Stimulated activated CD4-positive, alpha-beta T cell treated with anti-CD3 and anti-CD28 coated beads, Interleukin-1b, Interleukin-23, amount 100 ng/mL, for 4 hours (primary cell): ENCODE data around the gene LIMA1.
"Not testable (repeated sequence)": the region's sequence is repeated elsewhere in the genome, so short reads cannot be mapped to it uniquely, and the experiment has no call there.

ENCODE experiments used
- DNase-seq, 2 donors: peaks; one replicate each; pipeline ENCODE4 v3.0.0-alpha.2; 2020; ENCODE audit warnings: low read depth in 2 of 2

LIMA1 gene

GRCh38 chr12:50283229-50283923 is at the start of gene LIMA1:
TSS of gene LIMA1 (minus strand) at chr12:50283520. CDS start at chr12:50248751, 34,769 bp downstream.
- peak; percentile 89 to 92 for DNase-seq

- no peak for DNase-seq
These were observed 48.4 kb upstream of the LIMA1 start for GRCh38 chr12:50331745-50332144.

DNA sequence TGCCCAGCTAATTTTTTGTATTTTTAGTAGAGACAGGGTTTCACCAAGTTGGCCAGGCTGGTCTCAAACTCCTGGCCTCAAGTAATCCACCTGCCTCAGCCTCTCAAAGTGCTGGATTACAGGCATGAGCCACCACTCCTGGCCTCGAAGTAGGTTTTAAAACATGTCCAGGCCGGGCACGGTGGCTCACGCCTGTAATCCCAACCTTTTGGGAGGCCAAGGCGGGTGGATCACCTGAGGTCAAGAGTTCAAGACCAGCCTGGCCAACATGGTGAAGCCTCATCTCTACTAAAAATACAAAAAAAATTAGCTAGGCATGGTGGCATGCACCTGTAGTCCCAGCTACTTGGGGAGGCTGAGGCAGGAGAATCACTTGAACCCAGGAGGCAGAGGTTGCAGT is 45.3 kb upstream of the LIMA1 start:
- DNase-seq: not testable (repeated sequence)

- no peak for DNase-seq
These were observed 43.4 kb upstream of the LIMA1 start for GRCh38 chr12:50326590-50327284.

DNA sequence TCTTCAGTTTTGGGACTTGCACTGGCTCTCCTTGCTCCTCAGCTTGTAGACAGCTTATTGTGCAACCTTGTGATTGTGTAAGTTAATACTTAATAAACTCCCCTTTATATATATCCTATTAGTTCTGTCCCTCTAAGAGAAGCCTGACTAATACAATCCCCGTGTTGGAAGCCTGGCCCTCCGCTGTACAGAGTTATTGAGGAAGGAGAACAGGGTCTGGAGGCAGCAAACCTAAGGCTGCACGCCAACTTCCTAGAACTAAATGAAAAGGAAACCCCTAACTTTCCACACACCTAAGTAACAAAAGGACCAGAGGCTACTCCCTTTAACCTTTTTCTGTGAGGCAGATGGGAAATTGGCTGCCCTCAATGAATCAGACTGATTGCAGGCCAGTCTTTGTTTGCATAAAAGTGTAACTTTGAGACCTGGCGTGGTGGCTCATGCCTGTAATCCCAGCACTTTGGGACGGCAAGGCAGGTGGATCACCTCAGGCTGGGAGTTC is 42.6 kb upstream of the LIMA1 start:
- no peak for DNase-seq

- not testable (repeated sequence) for DNase-seq
These were observed 41.5 kb upstream of the LIMA1 start for GRCh38 chr12:50324770-50325169.

GRCh38 chr12:50324077-50324476 is 40.8 kb upstream of the LIMA1 start:
- DNase-seq: not testable (repeated sequence)

- DNase-seq: no peak
These were observed 38.9 kb upstream of the LIMA1 start for GRCh38 chr12:50322206-50322605.

GRCh38 chr12:50317203-50317602 is 33.9 kb upstream of the LIMA1 start:
- no peak for DNase-seq

DNA sequence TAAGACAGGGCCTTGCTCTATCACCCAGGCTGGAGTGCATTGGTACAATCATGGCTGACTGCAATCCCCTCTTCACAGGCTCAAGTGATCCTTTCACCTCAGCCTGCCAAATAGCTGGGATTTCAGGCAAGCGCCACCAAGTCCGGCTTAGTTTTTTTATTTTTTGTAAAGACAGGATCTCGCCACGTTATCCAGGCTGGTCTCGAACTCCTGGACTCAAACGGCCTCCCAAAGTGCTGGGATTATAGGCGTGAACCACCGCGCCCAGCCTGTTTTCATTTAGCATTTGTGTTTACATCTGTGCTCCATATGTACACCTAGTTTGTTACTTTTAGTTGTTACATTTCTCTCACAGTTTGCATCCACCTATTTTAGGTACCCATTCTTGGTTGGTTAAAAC is 32.5 kb upstream of the LIMA1 start:
- no peak for DNase-seq

GRCh38 chr12:50314636-50315312 is 31.5 kb upstream of the LIMA1 start:
- DNase-seq: no peak

- not testable (repeated sequence) for DNase-seq
These were observed 30.7 kb upstream of the LIMA1 start for GRCh38 chr12:50313971-50314370.

DNA sequence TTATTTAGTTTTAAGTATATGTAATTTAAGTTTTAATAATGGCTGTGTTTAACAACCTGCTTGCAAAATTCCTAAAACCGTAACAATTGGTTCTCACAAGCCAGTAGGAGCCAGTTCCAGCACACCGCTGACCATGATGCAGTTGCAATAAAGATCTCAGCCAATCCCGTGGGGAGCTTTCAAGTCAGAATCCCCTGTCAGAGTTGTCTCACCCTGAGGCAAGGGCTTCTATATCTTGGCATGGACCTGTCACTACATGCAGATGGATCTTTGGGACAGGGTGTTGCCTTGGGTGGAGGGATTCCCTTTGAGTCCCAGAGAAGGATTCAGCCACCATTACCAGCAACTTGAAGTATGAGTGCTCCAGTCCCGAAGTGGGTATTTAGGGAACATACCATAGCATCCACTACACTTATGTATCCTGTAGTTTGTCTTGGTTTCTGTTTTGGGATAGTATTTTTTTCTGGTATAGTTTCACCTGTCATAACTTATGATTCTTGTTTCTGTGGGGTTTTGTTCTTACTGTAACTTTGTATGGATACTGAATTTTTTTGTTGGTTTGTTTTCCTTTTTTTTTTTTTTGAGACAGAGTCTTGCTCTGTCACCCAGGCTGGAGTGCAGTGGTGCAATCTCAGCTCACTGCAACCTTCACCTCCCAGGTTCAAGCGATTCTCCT is 30.1 kb upstream of the LIMA1 start:
- DNase-seq: no peak

DNA sequence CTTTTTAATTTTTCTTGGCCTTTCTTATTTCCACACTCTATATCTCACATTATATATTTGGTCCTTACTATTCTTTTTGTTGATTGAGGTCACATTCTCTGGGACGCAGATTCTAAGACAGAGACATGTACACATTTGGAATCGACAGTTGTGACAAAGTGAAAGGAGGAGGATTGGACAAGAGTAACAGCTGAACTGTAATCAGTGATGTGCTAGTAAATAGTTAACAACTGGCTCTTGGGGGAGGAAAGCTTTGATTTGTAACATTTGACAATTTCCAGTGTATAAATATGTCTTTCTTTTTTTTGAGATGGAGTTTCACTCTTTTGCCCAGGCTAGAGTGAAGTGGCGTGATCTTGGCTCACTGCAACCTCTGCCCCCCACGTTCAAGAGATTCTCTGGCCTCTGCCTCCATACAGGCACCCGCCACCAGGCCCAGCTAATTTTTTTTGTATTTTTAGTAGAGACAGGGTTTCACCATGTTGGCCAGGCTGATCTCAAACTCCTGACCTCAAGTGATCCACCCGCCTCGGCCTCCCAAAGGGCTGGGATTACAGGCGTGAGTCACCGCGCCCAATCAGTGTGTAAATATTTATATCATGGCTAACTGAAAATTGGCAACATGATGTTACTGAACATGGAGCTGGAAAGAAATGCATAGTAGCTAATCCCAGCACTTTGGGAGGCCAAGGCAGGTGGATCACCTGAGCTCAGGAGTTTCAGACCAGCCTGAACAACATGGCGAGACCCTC is 28.7 kb upstream of the LIMA1 start:
- DNase-seq: not testable (repeated sequence)

DNA sequence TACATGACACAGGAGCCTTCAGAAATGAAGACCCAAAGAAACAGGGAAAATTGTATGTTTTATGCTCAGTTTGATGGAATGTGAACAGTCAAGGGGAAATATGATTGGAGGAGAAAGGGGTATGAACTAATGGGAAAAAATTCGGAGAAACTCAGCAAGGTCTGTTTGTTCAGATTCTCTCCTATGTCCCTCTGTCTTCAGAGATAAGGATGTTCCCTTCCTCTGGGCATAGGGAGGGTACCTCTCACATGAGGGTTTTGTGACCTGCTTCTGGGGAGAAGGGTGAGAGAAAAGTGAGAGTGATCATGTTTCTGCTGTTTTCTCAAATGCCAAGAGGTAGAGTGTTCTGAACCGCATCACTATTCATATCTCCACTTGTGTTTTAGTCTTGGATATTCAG is 26.6 kb upstream of the LIMA1 start:
- no peak for DNase-seq

DNA sequence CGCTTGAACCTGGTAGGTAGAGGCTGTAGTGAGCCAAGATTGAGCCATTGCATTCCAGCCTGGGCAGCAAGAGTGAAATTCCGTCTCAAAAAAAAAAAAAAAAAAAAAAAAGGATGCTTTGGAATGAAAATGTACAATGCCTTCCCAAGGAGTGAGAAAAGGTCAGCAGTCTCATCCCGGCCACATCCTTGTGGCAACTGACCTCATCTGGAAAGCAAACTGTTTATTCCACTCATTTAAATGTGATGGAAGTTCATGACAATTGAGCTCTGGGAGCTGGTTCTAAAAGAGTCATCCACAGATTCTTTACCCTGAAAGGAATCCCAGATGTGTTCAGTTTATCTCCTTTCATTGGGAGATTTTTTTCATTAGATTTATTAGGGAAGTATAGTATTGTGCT is 19.4 kb upstream of the LIMA1 start:
- DNase-seq: no peak

DNA sequence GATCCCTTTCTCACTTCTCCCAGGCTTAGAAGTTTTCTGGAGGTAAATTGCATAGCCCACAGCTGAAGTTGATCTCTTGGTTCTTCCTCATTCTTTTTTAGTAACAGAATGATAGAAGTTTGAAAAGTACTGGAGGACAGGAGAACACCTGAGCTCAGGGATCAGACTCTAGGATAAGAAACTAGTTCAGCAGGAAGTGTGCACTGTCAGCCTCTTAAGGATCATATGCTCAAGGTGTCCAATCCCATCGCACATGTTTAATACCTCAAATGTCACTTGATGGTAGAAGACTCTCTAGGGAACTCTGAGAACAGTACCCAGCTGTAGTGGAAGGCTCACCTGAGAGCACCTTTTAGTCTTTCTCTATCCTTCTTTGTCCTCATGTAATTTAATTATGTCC is 14.7 kb upstream of the LIMA1 start:
- DNase-seq: no peak

GRCh38 chr12:50297027-50297426 is 13.7 kb upstream of the LIMA1 start:
- no peak for DNase-seq

- DNase-seq: no peak
These were observed 13.2 kb upstream of the LIMA1 start for GRCh38 chr12:50296554-50296953.

DNA sequence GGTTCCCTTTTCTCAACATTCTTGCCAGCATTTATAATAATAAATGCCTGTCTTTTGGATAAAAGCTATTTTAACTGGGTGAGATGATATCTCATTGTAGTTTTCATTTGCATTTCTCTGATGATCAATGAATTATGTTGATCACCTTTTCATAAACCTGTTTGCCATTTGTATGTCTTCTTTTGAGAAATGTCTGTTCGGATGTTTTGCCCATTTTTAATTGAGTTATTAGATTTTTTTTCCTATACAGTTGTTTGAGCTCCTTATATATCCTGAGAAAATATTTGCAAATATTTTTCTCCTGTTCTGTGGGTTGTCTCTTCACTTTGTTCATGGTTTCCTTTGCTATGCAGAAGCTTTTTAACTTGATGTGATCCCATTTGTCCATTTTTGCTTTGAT is 8.1 kb upstream of the LIMA1 start:
- no peak for DNase-seq

DNA sequence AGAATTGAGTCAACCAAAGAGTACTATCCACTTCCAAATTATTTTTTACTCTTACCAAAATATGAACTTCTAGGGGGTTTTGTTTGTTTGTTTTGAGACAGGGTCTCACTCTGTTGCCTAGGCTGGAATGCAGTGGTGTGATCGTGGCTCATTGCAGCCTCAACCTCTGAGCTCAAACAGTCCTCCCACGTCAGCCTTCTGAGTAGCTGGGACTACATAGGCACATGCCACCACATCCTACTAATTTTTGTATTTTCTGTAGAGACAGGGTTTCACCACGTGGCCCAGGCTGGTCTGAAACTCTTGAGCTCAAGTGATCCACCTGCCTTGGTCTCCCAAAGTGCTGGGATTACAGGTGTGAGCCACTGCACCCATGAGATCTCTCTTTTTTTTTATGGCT is 7.4 kb upstream of the LIMA1 start:
- DNase-seq: not testable (repeated sequence)
